MM.1S (cell line): ENCODE data around the gene TMEM239.

ENCODE experiments used
- CTCF ChIP-seq: fragments of 300-600 bp; sonication (generic); IDR thresholded peaks from 2 replicates; pipeline ENCODE4 v1.5.1; 2016; ENCODE audit warnings: antibody characterized with exemption, low read length, mixed read lengths
- EZH2 ChIP-seq: fragments of 300-600 bp; sonication (generic); optimal IDR thresholded peaks from 2 replicates; pipeline ENCODE3; 2017; ENCODE audit warnings: low read depth, mild to moderate bottlenecking, antibody characterized with exemption, low read length, mixed read lengths

GRCh38 chr20:2794202-2794748 lies 21.9 kb upstream of the TMEM239 start:
- TF ChIP-seq CTCF: no peak
- TF ChIP-seq EZH2: no peak
